Activated CD8-positive, alpha-beta memory T cell treated with anti-CD3 and anti-CD28 coated beads, Interleukin-2, amount 10 ng/mL, durations not matched to agents 7 days and 5 days (primary cell): ENCODE results near the gene BBS9. TPM values are rescaled to one million over a fixed set of nuclear protein-coding genes. Genes with fewer than 3 reads are reported as not detected.
A peak's percentile ranks its signal among the peaks of the same experiment; 100 is the strongest.

Source experiments
- ATAC-seq: fragments of 150-1000 bp; cut with Tn5 transposase; one replicate; pipeline ENCODE4 v1.10.0; 2021; ENCODE audit warnings: moderate library complexity
- CTCF ChIA-PET: fragments of 350-600 bp; sonication (Branson Sonifier 250); formaldehyde crosslinking; loops from one replicate; lab custom pipeline; 2021; ENCODE audit warnings: antibody characterized with exemption; lab: Charles Lee
- DNase-seq: peaks from one replicate; pipeline ENCODE4 v3.0.0-alpha.2; 2020
- H3K27ac Mint-ChIP-seq: one replicate; pipeline ENCODE4 v1.8.0; 2021; ENCODE audit warnings: mild to moderate bottlenecking, mixed read lengths
- H3K27me3 Mint-ChIP-seq: one replicate; pipeline ENCODE4 v1.8.0; 2021; ENCODE audit warnings: mixed read lengths
- H3K36me3 Mint-ChIP-seq: one replicate; pipeline ENCODE4 v1.8.0; 2021; ENCODE audit warnings: mild to moderate bottlenecking, mixed read lengths
- H3K4me1 Mint-ChIP-seq: one replicate; pipeline ENCODE4 v1.8.0; 2021; ENCODE audit warnings: mixed read lengths
- H3K4me3 Mint-ChIP-seq: one replicate; pipeline ENCODE4 v1.8.0; 2021; ENCODE audit warnings: mild to moderate bottlenecking, moderate library complexity, mixed read lengths
- H3K9me3 Mint-ChIP-seq: one replicate; pipeline ENCODE4 v1.8.0; 2022; ENCODE audit warnings: low read depth, mixed read lengths
- total RNA-seq, 2 experiments: library from RNA; stranded (reverse); gene quantifications; one replicate each; pipeline ENCODE4 v1.2.3, GENCODE V29; 2021

BBS9 gene
- total RNA-seq, 2 experiments from 2014 or later: 9.8 to 10.2 TPM

- no peak for ATAC-seq
- CTCF ChIA-PET: no interaction called here
- peaks cover 7% of the 10 kb centered on the region for H3K36me3 Mint-ChIP-seq
- no peaks in the 10 kb centered on the region for H3K27me3 Mint-ChIP-seq
- H3K4me3 Mint-ChIP-seq: no peak overlapping the region
- peaks cover 10% of the 10 kb centered on the region for H3K4me1 Mint-ChIP-seq
- DNase-seq: no peak
- peaks cover 3% of the 10 kb centered on the region for H3K9me3 Mint-ChIP-seq
- H3K27ac Mint-ChIP-seq: no peak overlapping the region
Observed at GRCh38 chr7:33142585-33142984, 13.2 kb downstream of the BBS9 start.

- CTCF ChIA-PET: no interaction called here
Observed at GRCh38 chr7:33143996-33144718, 14.8 kb downstream of the BBS9 start.

GRCh38 chr7:33145156-33145555 is 15.8 kb downstream of the BBS9 start:
- peaks cover 7% of the 10 kb centered on the region for H3K36me3 Mint-ChIP-seq

More at GRCh38 chr7:33143996-33144718, 14.8 kb downstream of the BBS9 start:
- ATAC-seq: no peak
- peaks cover 3% of the 10 kb centered on the region for H3K9me3 Mint-ChIP-seq
- no peak overlapping the region for H3K27ac Mint-ChIP-seq
- DNase-seq: no peak
- H3K4me1 Mint-ChIP-seq: peaks cover 10% of the 10 kb centered on the region
- H3K36me3 Mint-ChIP-seq: peaks cover 7% of the 10 kb centered on the region
- no peaks in the 10 kb centered on the region for H3K27me3 Mint-ChIP-seq
- no peak overlapping the region for H3K4me3 Mint-ChIP-seq

GRCh38 chr7:33152087-33152486 is 22.7 kb downstream of the BBS9 start:
- ATAC-seq (no peak), DNase-seq (no peak)
- CTCF ChIA-PET: no interaction called here
- Mint-ChIP-seq H3K36me3 (no peaks in the 10 kb centered on the region), H3K27ac (no peak overlapping the region), H3K9me3 (no peaks in the 10 kb centered on the region), H3K27me3 (no peaks in the 10 kb centered on the region), H3K4me1 (peaks cover 12% of the 10 kb centered on the region), H3K4me3 (no peak overlapping the region)

More at GRCh38 chr7:33145156-33145555, 15.8 kb downstream of the BBS9 start:
- no peak overlapping the region for H3K27ac Mint-ChIP-seq
- CTCF ChIA-PET: no interaction called here
- ATAC-seq (no peak), DNase-seq (no peak)
- peaks cover 10% of the 10 kb centered on the region for H3K4me1 Mint-ChIP-seq
- peaks cover 3% of the 10 kb centered on the region for H3K9me3 Mint-ChIP-seq
- no peaks in the 10 kb centered on the region for H3K27me3 Mint-ChIP-seq
- H3K4me3 Mint-ChIP-seq: no peak overlapping the region

- peaks cover 12% of the 10 kb centered on the region for H3K4me1 Mint-ChIP-seq
- no peak overlapping the region for H3K27ac Mint-ChIP-seq
- H3K27me3 Mint-ChIP-seq: no peaks in the 10 kb centered on the region
- H3K4me3 Mint-ChIP-seq: no peak overlapping the region
- H3K36me3 Mint-ChIP-seq: peaks cover 1% of the 10 kb centered on the region
- H3K9me3 Mint-ChIP-seq: no peaks in the 10 kb centered on the region
- CTCF ChIA-PET: no interaction called here
- DNase-seq (no peak), ATAC-seq (no peak)
Observed at GRCh38 chr7:33155811-33156210, 26.4 kb downstream of the BBS9 start.

- H3K9me3 Mint-ChIP-seq: no peaks in the 10 kb centered on the region
- CTCF ChIA-PET: no interaction called here
- H3K27ac Mint-ChIP-seq: no peak overlapping the region
- peaks cover 1% of the 10 kb centered on the region for H3K36me3 Mint-ChIP-seq
- ATAC-seq (no peak), DNase-seq (no peak)
- H3K27me3 Mint-ChIP-seq: no peaks in the 10 kb centered on the region
- H3K4me1 Mint-ChIP-seq: peaks cover 9% of the 10 kb centered on the region
- H3K4me3 Mint-ChIP-seq: no peak overlapping the region
Observed at GRCh38 chr7:33156441-33156840, 27.1 kb downstream of the BBS9 start.

GRCh38 chr7:33157311-33157710 is 27.9 kb downstream of the BBS9 start:
- Mint-ChIP-seq H3K4me3 (no peak overlapping the region), H3K9me3 (no peaks in the 10 kb centered on the region), H3K36me3 (peaks cover 1% of the 10 kb centered on the region), H3K27ac (no peak overlapping the region), H3K27me3 (no peaks in the 10 kb centered on the region), H3K4me1 (peaks cover 7% of the 10 kb centered on the region)
- ATAC-seq (no peak), DNase-seq (no peak)
- CTCF ChIA-PET: no interaction called here

GRCh38 chr7:33157781-33158180 is 28.4 kb downstream of the BBS9 start:
- no peak for DNase-seq
- H3K9me3 Mint-ChIP-seq: no peaks in the 10 kb centered on the region
- H3K36me3 Mint-ChIP-seq: peaks cover 1% of the 10 kb centered on the region
- CTCF ChIA-PET: no interaction called here
- peaks cover 7% of the 10 kb centered on the region for H3K4me1 Mint-ChIP-seq
- no peak overlapping the region for H3K27ac Mint-ChIP-seq
- no peaks in the 10 kb centered on the region for H3K27me3 Mint-ChIP-seq
- no peak for ATAC-seq
- no peak overlapping the region for H3K4me3 Mint-ChIP-seq

GRCh38 chr7:33177876-33178275 is 48.5 kb downstream of the BBS9 start:
- DNase-seq: no peak
- peak; percentile 53 for ATAC-seq
- H3K9me3 Mint-ChIP-seq: peaks cover 3% of the 10 kb centered on the region

GRCh38 chr7:33179519-33179918 is 50.2 kb downstream of the BBS9 start:
- peaks cover 9% of the 10 kb centered on the region for H3K36me3 Mint-ChIP-seq
- CTCF ChIA-PET: no interaction called here
- no peak overlapping the region for H3K4me3 Mint-ChIP-seq
- no peak for DNase-seq
- H3K27ac Mint-ChIP-seq: no peak overlapping the region
- no peaks in the 10 kb centered on the region for H3K27me3 Mint-ChIP-seq
- ATAC-seq: no peak
- peaks cover 3% of the 10 kb centered on the region for H3K9me3 Mint-ChIP-seq
- H3K4me1 Mint-ChIP-seq: peaks cover 3% of the 10 kb centered on the region

More at GRCh38 chr7:33177876-33178275, 48.5 kb downstream of the BBS9 start:
- Mint-ChIP-seq H3K4me3 (no peak overlapping the region), H3K27me3 (no peaks in the 10 kb centered on the region), H3K4me1 (peaks cover 3% of the 10 kb centered on the region), H3K27ac (no peak overlapping the region), H3K36me3 (peaks cover 9% of the 10 kb centered on the region)
- CTCF ChIA-PET: interaction anchor here (1.1 kb wide), 1 partner anchor 10 kb away, joined by 3 read pairs; no protein-coding TSS in a partner anchor

GRCh38 chr7:33183504-33183903 is 54.1 kb downstream of the BBS9 start:
- DNase-seq: no peak
- ATAC-seq: no peak
- Mint-ChIP-seq H3K27me3 (no peaks in the 10 kb centered on the region), H3K9me3 (peaks cover 3% of the 10 kb centered on the region), H3K27ac (no peak overlapping the region), H3K4me1 (no peaks in the 10 kb centered on the region), H3K36me3 (peaks cover 9% of the 10 kb centered on the region), H3K4me3 (no peak overlapping the region)
- CTCF ChIA-PET: interaction anchor here (1.4 to 1.5 kb wide), 2 partner anchors 11 to 749 kb away, joined by 3 to 6 read pairs; no protein-coding TSS in a partner anchor

GRCh38 chr7:33184828-33185227 is 55.5 kb downstream of the BBS9 start:
- Mint-ChIP-seq H3K36me3 (peaks cover 6% of the 10 kb centered on the region), H3K4me3 (no peak overlapping the region), H3K9me3 (peaks cover 3% of the 10 kb centered on the region), H3K4me1 (no peaks in the 10 kb centered on the region), H3K27ac (no peak overlapping the region), H3K27me3 (no peaks in the 10 kb centered on the region)
- CTCF ChIA-PET: interaction anchor here (1.6 to 2.8 kb wide), 2 partner anchors 745 to 748 kb away, joined by 5 to 18 read pairs; no protein-coding TSS in a partner anchor
- DNase-seq (no peak), ATAC-seq (no peak)

- ATAC-seq: no peak
- CTCF ChIA-PET: interaction anchor here (0.6 to 2.8 kb wide), 4 partner anchors 9 to 747 kb away, joined by 3 to 18 read pairs (median 4); no protein-coding TSS in a partner anchor
- Mint-ChIP-seq H3K9me3 (no peaks in the 10 kb centered on the region), H3K4me3 (no peak overlapping the region), H3K36me3 (peaks cover 3% of the 10 kb centered on the region), H3K4me1 (peaks cover 3% of the 10 kb centered on the region), H3K27me3 (no peaks in the 10 kb centered on the region), H3K27ac (no peak overlapping the region)
- DNase-seq: no peak
Observed at GRCh38 chr7:33185786-33186185, 56.4 kb downstream of the BBS9 start.

- no peak overlapping the region for H3K27ac Mint-ChIP-seq
- no peaks in the 10 kb centered on the region for H3K36me3 Mint-ChIP-seq
- DNase-seq: no peak
- CTCF ChIA-PET: interaction anchor here (0.6 to 2.8 kb wide), 4 partner anchors 9 to 747 kb away, joined by 3 to 18 read pairs (median 4); no protein-coding TSS in a partner anchor
- H3K4me1 Mint-ChIP-seq: peaks cover 7% of the 10 kb centered on the region
- no peaks in the 10 kb centered on the region for H3K9me3 Mint-ChIP-seq
- H3K4me3 Mint-ChIP-seq: no peak overlapping the region
- H3K27me3 Mint-ChIP-seq: no peaks in the 10 kb centered on the region
- ATAC-seq: no peak
Observed at GRCh38 chr7:33186192-33186591, 56.8 kb downstream of the BBS9 start.
